K562 (cell line): Measurements from ENCODE around the gene OR11A1. TPM values are rescaled to one million over a fixed set of nuclear protein-coding genes. Genes with fewer than 3 reads are reported as not detected.

Experiments
- E2F6 ChIP-seq, 2 experiments: IDR thresholded peaks; 2 replicates each; pipeline ENCODE4 v1.6.1; 2011; ENCODE audit warnings: borderline replicate concordance in 1 of 2, control low read depth in 1 of 2, low read depth in 1 of 2, low read length in 1 of 2, mild to moderate bottlenecking in 1 of 2, mixed read lengths in 1 of 2, moderate library complexity in 1 of 2; ENCODE audit not compliant: insufficient read depth in 1 of 2, insufficient read length in 1 of 2, poor library complexity in 1 of 2, severe bottlenecking in 1 of 2; ENCODE audit errors: extremely low read depth in 1 of 2
- EHMT2 ChIP-seq: fragments of 450-650 bp; IDR thresholded peaks from 2 replicates; pipeline ENCODE4 v1.6.1; 2018; ENCODE audit warnings: antibody characterized with exemption
- FOXJ3 ChIP-seq: sonication (generic); formaldehyde crosslinking; IDR thresholded peaks from 2 replicates; pipeline ENCODE4 v1.4.0; 2020; ENCODE audit warnings: mild to moderate bottlenecking, missing genetic modification reagents
- LEF1 ChIP-seq: fragments of 450-650 bp; IDR thresholded peaks from 2 replicates; pipeline ENCODE4 v1.6.1; 2016; ENCODE audit warnings: mild to moderate bottlenecking
- MAFG ChIP-seq: fragments of 450-650 bp; conservative IDR thresholded peaks from 2 replicates; pipeline ENCODE4 v1.6.1; 2016; ENCODE audit warnings: missing genetic modification characterization, missing compliant biosample characterization
- RBM39 ChIP-seq: fragments of 200-400 bp; formaldehyde crosslinking; optimal IDR thresholded peaks from 2 replicates; pipeline ENCODE3; 2018; ENCODE audit warnings: low read depth, low read length
- RFX5 ChIP-seq: IDR thresholded peaks from 2 replicates; pipeline ENCODE4 v1.6.1; 2011; ENCODE audit warnings: low read depth, mild to moderate bottlenecking, improper control_type of control experiment, low read length
- TFAM ChIP-seq: fragments of 250-450 bp; sonication (Bioruptor Pico); conservative IDR thresholded peaks from 2 replicates; pipeline ENCODE4 v1.5.0; 2021; ENCODE audit warnings: mild to moderate bottlenecking, moderate library complexity
- ZBTB7A ChIP-seq: IDR thresholded peaks from 2 replicates; pipeline ENCODE4 v1.6.1; 2011; ENCODE audit warnings: low read depth, mild to moderate bottlenecking, low read length, moderate library complexity, borderline replicate concordance; ENCODE audit not compliant: control insufficient read depth
- ZFP1 ChIP-seq: fragments of 450-650 bp; formaldehyde crosslinking; IDR thresholded peaks from 2 replicates; pipeline ENCODE4 v1.4.0; 2020; ENCODE audit warnings: mild to moderate bottlenecking, mixed read lengths
- ZMIZ1 ChIP-seq, 2 experiments: fragments of 150-350 bp in 1 of 2; IDR thresholded peaks; 2 replicates each; pipeline ENCODE4 v1.6.1; 2012 to 2016; ENCODE audit warnings: low read depth in 2 of 2, low read length in 2 of 2, mild to moderate bottlenecking in 1 of 2, moderate library complexity in 1 of 2
- ZNF354B ChIP-seq: fragments of 250-450 bp; sonication (Bioruptor Pico); IDR thresholded peaks from 2 replicates; pipeline ENCODE4 v1.4.0; 2020
- polyA plus RNA-seq, 8 experiments: library from polyadenylated mRNA; depleted of rRNA in 4 of 8; stranded (reverse) in 5 of 8; unstranded in 3 of 8; fragments of >200 nt; fragmentation: Nextera tagmentation in 2 of 8; fragmentation: Illumina TruSeq in 1 of 8; extraction: Ambion mirVana in 2 of 8; extraction: Trizol in 1 of 8; gene quantifications; 2 replicates each; pipeline versions ENCODE4 v1.2.1 to v1.2.3, GENCODE V29; 2011 to 2014; ENCODE audit warnings: inconsistent platforms in 1 of 8, missing spikeins in 1 of 8
- total RNA-seq, 7 experiments: library from RNA; depleted of rRNA in 6 of 7; stranded (reverse); fragments of >200 nt in 6 of 7; fragmentation: Illumina TruSeq in 2 of 7; extraction: Trizol in 2 of 7; gene quantifications; 2 replicates each; pipeline versions ENCODE4 v1.2.1 to v1.2.3, GENCODE V29; 2011 to 2021; ENCODE audit warnings: low replicate concordance in 1 of 7
- TF ChIP-seq, protein P1 (sequence below), 2 experiments: fragments of 450-650 bp; IDR thresholded peaks; 2 replicates each; pipeline ENCODE4 v1.6.1; 2016; ENCODE audit warnings: mild to moderate bottlenecking in 2 of 2, borderline replicate concordance in 1 of 2, low read depth in 1 of 2, moderate library complexity in 1 of 2

The OR11A1 gene
- total and polyA plus RNA-seq, 9 of the 15 experiments (the other 6 are each of a cell fraction or from before 2014, with no cell fraction given) = not detected

GRCh38 chr6:29490552-29490951 is 33.7 kb upstream of the OR11A1 start (continued):
- TF ChIP-seq ZMIZ1 (IDR thresholded peaks at IDR 0.05; ENCODE audit: low read depth in 2 of 2, low read length in 2 of 2) (0 out of 4 replicates have a peak, but pooled peaks of 1 of the 2 experiments have one; percentile 29), TFAM (CRISPR knock-in tag) (no peak), RBM39 (no peak), ZBTB7A (no peak; the same call in 1 of the 2 replicates), ZNF354B (CRISPR knock-in tag) (no peak), RFX5 (no peak), EHMT2 (no peak), LEF1 (no peak; the same call in 1 of the 2 replicates), E2F6 (IDR thresholded peaks at IDR 0.05; ENCODE audit: borderline replicate concordance in 1 of 2, extremely low read depth in 1 of 2, insufficient read depth in 1 of 2, insufficient read length in 1 of 2, low read depth in 1 of 2, low read length in 1 of 2, poor library complexity in 1 of 2, severe bottlenecking in 1 of 2) (no peak), FOXJ3 (CRISPR knock-in tag) (no peak), MAFG (tag) (no peak), ZFP1 (CRISPR knock-in tag) (no peak)
- TF ChIP-seq, protein P1, sequence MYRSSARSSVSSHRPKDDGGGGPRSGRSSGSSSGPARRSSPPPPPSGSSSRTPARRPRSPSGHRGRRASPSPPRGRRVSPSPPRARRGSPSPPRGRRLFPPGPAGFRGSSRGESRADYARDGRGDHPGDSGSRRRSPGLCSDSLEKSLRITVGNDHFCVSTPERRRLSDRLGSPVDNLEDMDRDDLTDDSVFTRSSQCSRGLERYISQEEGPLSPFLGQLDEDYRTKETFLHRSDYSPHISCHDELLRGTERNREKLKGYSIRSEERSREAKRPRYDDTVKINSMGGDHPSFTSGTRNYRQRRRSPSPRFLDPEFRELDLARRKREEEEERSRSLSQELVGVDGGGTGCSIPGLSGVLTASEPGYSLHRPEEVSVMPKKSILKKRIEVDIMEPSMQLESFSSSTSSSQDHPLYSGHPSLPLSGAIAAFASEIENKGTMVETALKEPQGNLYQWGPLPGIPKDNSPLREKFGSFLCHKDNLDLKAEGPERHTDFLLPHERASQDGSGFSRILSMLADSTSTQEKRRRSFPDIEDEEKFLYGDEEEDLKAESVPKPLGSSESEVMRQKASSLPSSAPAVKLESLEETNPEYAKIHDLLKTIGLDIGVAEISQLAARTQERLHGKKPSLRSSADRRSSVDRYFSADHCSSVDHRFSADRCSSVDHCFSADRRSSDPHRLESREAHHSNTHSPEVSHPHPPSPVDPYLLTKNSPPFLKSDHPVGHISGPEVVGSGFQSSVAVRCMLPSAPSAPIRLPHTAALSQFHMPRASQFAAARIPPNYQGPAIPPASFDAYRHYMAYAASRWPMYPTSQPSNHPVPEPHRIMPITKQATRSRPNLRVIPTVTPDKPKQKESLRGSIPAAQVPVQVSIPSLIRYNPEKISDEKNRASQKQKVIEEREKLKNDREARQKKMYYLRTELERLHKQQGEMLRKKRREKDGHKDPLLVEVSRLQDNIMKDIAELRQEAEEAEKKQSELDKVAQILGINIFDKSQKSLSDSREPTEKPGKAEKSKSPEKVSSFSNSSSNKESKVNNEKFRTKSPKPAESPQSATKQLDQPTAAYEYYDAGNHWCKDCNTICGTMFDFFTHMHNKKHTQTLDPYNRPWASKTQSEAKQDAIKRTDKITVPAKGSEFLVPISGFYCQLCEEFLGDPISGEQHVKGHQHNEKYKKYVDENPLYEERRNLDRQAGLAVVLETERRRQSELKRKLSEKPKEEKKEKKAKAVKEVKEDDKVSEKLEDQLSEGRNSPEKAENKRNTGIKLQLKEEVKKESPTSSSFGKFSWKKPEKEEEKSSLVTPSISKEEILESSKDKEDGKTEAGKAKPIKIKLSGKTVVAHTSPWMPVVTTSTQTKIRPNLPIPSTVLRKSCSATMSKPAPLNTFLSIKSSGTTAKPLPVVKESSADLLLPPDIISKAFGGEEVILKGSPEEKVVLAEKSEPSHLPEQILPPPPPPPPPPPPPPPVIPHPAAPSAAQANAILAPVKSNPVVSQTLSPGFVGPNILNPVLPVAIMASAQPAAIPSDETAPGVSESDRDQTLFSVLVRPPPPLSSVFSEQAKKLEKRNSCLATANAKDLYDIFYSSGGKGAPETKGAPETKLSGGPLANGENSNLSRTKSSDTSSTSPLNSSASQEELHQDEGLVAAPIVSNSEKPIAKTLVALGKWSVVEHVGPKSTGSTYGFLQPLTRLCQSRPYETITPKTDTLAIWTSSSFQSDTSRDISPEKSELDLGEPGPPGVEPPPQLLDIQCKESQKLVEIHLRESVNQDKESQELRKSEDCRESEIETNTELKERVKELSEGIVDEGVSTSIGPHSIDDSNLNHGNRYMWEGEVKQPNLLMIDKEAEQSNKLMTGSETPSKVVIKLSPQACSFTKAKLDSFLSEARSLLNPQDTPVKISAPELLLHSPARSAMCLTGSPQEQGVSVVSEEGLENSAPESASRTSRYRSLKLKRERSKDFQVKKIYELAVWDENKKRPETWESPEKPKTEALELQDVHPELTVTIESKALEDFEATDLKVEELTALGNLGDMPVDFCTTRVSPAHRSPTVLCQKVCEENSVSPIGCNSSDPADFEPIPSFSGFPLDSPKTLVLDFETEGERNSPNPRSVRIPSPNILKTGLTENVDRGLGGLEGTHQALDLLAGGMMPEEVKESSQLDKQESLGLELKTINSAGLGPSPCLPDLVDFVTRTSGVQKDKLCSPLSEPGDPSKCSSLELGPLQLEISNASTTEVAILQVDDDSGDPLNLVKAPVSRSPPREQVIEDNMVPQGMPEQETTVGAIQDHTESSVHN (IDR thresholded peaks at IDR 0.05; ENCODE audit: borderline replicate concordance in 1 of 2, low read depth in 1 of 2) = no peak
